ENCODE results near the gene PDE8B.

Gene PDE8B

DNA sequence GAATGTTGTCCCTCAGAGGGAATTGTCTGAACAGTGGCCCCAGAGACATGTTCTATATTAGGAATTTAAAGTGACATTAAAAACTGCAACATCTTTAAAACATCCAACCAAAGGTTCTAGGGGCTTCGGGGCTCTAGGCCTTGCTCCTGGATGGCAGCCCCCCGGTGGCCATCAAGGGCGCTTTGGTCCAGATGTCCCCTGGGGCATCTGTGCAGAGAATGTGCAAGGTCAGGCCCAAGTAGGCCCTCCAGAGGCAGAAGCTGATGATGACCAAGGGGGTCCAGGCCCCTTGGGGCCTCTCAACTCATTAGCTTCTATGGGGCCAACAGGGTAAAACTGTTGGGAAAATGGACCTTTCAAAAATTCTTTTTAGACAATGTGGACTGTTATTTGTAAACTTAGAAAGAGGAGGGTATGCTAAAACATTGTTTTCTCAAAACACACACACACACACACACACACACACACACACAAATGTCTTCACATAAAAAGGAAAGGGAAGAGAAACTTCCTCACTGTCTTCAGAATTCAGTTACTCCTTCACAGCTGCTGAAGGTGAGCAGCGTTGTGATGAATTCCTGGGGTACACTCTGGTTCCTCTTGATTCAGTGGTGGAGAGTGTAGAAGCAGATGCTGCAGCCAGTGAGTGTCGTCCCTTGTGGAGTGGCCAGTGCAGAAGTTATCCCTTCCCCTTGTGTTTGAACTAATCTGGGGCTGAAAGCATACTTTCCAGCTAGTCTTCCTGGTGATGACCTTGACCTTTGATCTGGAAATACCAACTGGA, 156.4 kb downstream of the PDE8B start:
- H3K4me3 ChIP-seq (ENCODE audit: low read depth, low read length) = no peak overlapping the region
- TF ChIP-seq, protein P1, sequence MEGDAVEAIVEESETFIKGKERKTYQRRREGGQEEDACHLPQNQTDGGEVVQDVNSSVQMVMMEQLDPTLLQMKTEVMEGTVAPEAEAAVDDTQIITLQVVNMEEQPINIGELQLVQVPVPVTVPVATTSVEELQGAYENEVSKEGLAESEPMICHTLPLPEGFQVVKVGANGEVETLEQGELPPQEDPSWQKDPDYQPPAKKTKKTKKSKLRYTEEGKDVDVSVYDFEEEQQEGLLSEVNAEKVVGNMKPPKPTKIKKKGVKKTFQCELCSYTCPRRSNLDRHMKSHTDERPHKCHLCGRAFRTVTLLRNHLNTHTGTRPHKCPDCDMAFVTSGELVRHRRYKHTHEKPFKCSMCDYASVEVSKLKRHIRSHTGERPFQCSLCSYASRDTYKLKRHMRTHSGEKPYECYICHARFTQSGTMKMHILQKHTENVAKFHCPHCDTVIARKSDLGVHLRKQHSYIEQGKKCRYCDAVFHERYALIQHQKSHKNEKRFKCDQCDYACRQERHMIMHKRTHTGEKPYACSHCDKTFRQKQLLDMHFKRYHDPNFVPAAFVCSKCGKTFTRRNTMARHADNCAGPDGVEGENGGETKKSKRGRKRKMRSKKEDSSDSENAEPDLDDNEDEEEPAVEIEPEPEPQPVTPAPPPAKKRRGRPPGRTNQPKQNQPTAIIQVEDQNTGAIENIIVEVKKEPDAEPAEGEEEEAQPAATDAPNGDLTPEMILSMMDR (IDR thresholded peaks at IDR 0.05; ENCODE audit: control insufficient read depth, extremely low read depth, insufficient read depth) = no peak
- DNase-seq (ENCODE audit: low read depth) = no peak

- TF ChIP-seq, protein P1 (IDR thresholded peaks at IDR 0.05; ENCODE audit: control insufficient read depth, extremely low read depth, insufficient read depth) = no peak
- no peak overlapping the region for H3K4me3 ChIP-seq (ENCODE audit: low read depth, low read length)
- DNase-seq (ENCODE audit: low read depth) = no peak
Measured at GRCh38 chr5:77367741-77368140, 157.3 kb downstream of the PDE8B start.

- TF ChIP-seq, protein P1 (IDR thresholded peaks at IDR 0.05; ENCODE audit: control insufficient read depth, extremely low read depth, insufficient read depth) = no peak
- no peak for DNase-seq (ENCODE audit: low read depth)
- H3K4me3 ChIP-seq (ENCODE audit: low read depth, low read length) = no peak overlapping the region
Measured at GRCh38 chr5:77368367-77368766, 157.9 kb downstream of the PDE8B start.

DNA sequence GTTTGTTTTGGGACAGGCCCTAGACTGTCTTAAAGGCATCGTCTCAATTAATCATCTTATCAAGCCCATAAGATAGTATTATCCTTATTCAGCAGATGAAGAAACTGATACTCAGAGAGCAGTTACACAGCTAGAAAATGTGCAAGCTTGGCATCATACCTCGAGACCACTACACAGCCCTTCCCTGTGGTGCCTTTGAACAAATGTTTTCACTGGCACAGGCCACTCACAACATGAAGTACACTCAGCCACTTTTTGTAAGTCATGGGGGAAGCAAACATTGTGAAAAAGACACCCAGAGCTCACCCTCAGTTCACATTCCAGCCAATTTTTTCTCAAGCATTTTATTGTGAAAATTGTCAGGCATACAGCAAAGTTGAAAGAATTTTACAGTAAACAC, 159.1 kb downstream of the PDE8B start:
- DNase-seq (ENCODE audit: low read depth) = peak; percentile 63
- TF ChIP-seq, protein P1 (IDR thresholded peaks at IDR 0.05; ENCODE audit: control insufficient read depth, extremely low read depth, insufficient read depth) = no peak

GRCh38 chr5:77374686-77375085, 164.2 kb downstream of the PDE8B start:
- no peak for DNase-seq (ENCODE audit: low read depth)
- TF ChIP-seq, protein P1 (IDR thresholded peaks at IDR 0.05; ENCODE audit: control insufficient read depth, extremely low read depth, insufficient read depth) = no peak
- no peak overlapping the region for H3K4me3 ChIP-seq (ENCODE audit: low read depth, low read length)

More for the DNA sequence above, 159.1 kb downstream of the PDE8B start:
- no peak overlapping the region for H3K4me3 ChIP-seq (ENCODE audit: low read depth, low read length)

GRCh38 chr5:77376609-77377300, 166.3 kb downstream of the PDE8B start:
- no peak for DNase-seq (ENCODE audit: low read depth)
- TF ChIP-seq, protein P1 (IDR thresholded peaks at IDR 0.05; ENCODE audit: control insufficient read depth, extremely low read depth, insufficient read depth) = no peak
- no peak overlapping the region for H3K4me3 ChIP-seq (ENCODE audit: low read depth, low read length)

Measured in LNCaP clone FGC (cell line).